ENCODE results near the gene PTGES3.
"Not testable (repeated sequence)": the region's sequence is repeated elsewhere in the genome, so short reads cannot be mapped to it uniquely, and the experiment has no call there.

Gene PTGES3

GRCh38 chr12:56688129-56688845 is at the start of gene PTGES3:
Gene PTGES3, minus strand, starts transcription at chr12:56688284. Its CDS starts 285 bp downstream, at chr12:56687999.
- DNase-seq: peak; percentile 75 to 100 (median 93)

- no peak for DNase-seq
Measured at GRCh38 chr12:56728139-56728861, 40.2 kb upstream of the PTGES3 start.

GRCh38 chr12:56726196-56726675 is 38.2 kb upstream of the PTGES3 start:
- DNase-seq: not testable (repeated sequence)

- no peak for DNase-seq
Measured at GRCh38 chr12:56725723-56726102, 37.6 kb upstream of the PTGES3 start.

- peak; percentile 57 to 99 (median 98) for DNase-seq
Measured at GRCh38 chr12:56724972-56725722, 37.1 kb upstream of the PTGES3 start, which contains the start of gene NACA. Gene NACA, minus strand, starts transcription at chr12:56725299. Its CDS starts 778 bp downstream, at chr12:56724521.

- DNase-seq: peak in 4 of 56 donors; percentile 32 to 60 (median 54)
Measured at GRCh38 chr12:56724701-56724971, 36.6 kb upstream of the PTGES3 start.

- peak in 14 of 56 donors; percentile 4 to 62 (median 14) for DNase-seq
Measured at GRCh38 chr12:56723889-56724700, 36.0 kb upstream of the PTGES3 start.

GRCh38 chr12:56723352-56723751 is 35.3 kb upstream of the PTGES3 start:
- no peak for DNase-seq

GRCh38 chr12:56722832-56723231 is 34.7 kb upstream of the PTGES3 start:
- DNase-seq: no peak

GRCh38 chr12:56721721-56722120 is 33.6 kb upstream of the PTGES3 start:
- no peak for DNase-seq

- no peak for DNase-seq
Measured at GRCh38 chr12:56721216-56721615, 33.1 kb upstream of the PTGES3 start.

- no peak for DNase-seq
Measured at GRCh38 chr12:56720731-56721151, 32.7 kb upstream of the PTGES3 start.

- no peak for DNase-seq
Measured at GRCh38 chr12:56719056-56719455, 31.0 kb upstream of the PTGES3 start.

GRCh38 chr12:56718636-56719035 is 30.6 kb upstream of the PTGES3 start:
- no peak for DNase-seq

GRCh38 chr12:56718149-56718548 is 30.1 kb upstream of the PTGES3 start:
- DNase-seq: no peak

GRCh38 chr12:56716933-56717880 is 29.1 kb upstream of the PTGES3 start:
- no peak for DNase-seq

- no peak for DNase-seq
Measured at GRCh38 chr12:56716458-56716857, 28.4 kb upstream of the PTGES3 start.

GRCh38 chr12:56715798-56716197 is 27.7 kb upstream of the PTGES3 start:
- DNase-seq: no peak

- no peak for DNase-seq
Measured at GRCh38 chr12:56714431-56714929, 26.4 kb upstream of the PTGES3 start.

GRCh38 chr12:56713345-56713744 is 25.3 kb upstream of the PTGES3 start:
- DNase-seq: no peak
